HG03135 (cell line): ENCODE data around the gene ZNF629.
A peak's percentile ranks its signal among the peaks of the same experiment; 100 is the strongest.

Source experiments
- ATAC-seq: cut with Tn5 transposase; IDR thresholded peaks from one replicate; pipeline ENCODE4 v1.9.1; 2021; ENCODE audit warnings: mild to moderate bottlenecking, moderate library complexity; ENCODE audit not compliant: unreplicated experiment

Gene ZNF629

DNA sequence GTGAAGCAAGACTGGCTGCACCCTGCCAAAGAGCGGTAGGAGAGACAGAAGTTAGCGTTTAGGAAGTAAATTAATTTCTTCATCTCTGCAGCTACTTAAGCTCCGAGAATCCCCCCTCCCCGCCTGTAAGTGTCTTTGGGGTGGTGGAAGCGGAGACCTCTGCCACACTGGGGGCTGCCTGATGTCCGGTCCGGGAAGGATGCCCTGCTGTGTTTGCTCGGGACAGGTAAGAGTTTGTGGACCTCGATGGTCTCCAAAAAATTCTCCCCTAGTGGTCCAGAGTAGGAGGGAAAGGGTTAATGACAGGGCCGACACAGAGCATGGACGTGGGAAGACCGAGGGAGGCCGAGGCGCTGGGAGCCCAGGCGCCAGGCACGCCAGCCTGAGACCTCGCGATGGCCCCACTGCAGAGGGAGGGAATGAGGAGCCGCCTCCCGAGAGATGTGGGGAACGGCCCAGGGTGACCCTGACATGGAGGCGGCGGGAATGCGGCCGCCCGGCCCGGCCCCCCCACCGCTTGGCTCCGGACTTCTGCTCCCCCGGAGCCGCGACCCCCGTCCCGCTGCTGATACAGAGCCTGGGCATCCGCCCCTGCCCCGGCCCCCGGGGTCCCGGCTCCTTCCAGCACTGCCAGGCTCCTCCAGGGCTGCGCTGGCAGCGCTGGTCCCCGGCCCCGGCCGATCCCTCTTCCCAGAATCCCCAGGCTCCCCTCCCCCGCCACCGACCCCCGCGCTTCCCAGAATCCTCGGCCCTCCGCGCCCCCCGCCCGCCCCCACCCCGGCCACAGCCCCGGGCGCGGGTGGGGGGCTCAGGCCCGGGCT, 680 bp downstream of the ZNF629 start:
- ATAC-seq: no peak

DNA sequence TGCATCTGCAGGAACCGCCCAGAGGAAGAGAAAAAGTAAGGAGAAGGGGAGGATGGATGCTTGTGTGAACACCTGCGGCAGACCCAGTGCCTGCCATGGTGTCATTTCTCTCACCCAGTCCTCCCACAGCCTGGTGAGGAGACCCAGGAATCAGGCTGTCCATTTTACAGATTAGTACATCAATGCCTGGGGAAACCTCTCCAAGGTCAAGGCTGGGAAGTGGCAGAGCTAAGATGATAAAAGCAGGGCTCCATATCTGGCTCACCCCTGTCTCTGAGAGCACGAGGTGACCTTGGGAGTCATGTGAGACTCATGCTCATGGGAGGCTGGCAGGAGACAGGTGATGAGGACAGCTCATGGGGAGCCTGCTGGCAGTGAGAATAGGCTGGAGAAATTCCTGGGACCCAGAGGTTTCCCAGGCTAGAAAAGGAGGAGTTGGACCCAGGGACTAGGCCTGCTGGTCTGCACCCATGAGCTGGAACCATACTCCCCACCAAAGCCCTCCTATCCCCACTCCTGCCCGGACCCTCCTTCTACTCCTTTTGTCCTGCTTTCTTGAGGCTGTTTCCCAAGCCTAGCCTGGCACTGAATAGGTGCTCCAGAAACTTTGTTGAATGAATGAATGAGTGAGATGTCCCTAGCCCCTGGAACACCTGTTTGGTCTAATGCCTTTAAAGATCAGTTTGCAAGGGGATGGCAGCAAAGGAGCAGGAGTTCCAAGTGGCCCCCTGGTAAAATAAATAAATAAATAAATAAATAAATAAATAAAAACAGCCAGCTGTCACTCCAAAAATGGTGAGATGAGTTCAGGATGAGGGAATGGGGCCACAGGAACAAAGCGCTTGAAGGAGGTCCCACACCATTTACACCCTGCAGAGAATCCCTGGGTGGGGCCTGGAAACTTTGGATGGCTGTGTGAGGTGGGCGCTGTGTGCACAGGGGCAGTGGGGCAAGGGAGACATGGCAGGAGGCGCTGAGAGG, 1.6 kb downstream of the ZNF629 start:
- ATAC-seq: no peak

DNA sequence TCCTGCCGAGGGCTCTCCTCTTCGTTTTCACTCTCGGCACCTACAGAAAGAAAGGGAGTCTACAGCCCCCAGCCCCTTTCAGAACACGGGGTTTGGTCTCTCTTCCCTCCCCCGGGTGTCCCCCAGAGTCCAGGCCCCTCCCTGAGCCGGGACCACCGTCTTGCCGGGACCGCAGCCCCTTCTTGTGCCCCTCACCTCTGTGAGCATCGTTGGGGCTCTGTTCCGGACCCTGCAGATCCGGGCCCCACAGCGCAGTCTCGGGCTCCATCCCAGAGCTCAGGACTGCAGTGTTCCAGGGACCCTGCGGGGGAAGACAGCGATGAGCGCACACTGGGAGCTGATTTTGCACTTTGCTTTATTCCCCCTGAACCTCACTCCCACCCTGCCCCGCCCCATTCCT, 2.8 kb downstream of the ZNF629 start:
- ATAC-seq: no peak

DNA sequence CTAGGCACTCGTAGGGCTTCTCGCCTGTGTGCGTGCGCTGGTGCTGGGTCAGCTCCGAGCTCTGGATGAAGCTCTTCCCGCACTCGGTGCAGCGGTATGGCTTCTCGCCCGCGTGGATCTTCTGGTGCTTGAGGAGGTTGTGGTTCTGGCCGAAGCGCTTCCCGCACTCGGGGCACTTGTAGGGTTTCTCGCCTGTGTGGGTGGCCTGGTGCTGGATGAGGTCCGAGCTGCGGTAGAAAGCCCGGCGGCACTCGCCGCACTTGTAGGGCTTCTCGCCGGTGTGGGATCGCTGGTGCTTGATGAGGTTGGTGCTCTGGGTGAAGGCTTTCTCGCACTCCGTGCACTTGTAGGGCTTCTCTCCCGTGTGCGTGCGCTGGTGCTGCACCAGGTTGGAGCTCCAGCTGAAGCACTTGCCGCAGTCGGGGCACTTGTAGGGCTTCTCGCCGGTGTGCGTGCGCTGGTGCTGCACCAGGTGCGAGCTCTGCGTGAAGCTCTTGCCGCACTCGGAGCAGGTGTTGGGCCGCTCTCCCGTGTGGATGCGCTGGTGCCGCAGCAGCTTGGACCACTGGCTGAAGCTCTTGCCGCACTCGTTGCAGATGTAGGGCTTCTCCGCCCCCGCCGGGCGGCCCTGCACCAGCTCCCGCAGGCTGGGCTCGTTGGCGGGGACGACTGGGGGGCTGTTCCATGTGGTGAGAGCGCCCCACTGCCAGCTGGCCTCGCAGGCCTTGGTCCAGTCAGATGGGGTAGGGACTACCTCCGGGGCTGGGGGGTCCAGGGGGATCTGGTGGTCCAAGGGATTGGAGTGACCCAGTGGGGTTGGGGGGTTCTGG, 3.5 kb downstream of the ZNF629 start:
- no peak for ATAC-seq

DNA sequence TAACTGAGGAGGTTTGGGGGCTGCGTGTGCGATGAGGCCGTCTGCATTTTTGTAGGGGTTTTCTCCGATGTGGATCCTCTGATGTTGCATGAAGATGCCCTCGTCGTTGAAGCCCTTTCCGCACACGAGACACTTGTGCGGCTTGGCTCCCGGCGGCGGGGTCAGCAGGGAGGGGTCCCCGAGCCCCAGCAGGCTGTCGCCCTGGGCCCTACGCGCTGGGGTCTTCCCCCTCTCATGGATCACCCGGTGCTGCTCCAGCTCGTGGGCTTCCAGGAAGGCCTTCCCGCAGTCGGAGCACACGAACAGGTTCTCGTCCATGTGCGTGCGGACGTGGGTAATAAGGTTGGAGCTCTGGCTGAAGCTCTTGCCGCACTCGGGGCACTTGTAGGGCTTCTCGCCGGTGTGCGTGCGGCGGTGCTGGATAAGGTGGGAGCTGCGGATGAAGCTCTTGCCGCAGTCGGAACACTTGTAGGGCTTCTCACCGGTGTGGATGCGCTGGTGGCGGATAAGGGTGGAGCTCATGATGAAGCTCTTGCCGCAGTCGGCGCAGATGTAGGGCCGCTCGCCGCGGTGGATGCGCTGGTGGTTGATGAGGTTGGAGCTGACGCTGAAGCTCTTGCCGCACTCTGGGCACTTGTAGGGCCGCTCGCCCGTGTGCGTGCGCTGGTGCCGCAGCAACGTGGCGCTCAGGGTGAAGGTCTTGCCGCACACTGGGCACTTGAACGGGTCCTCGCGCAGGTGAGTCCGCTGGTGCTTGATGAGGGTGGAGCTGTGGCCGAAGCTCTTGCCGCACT, 4.3 kb downstream of the ZNF629 start:
- no peak for ATAC-seq

DNA sequence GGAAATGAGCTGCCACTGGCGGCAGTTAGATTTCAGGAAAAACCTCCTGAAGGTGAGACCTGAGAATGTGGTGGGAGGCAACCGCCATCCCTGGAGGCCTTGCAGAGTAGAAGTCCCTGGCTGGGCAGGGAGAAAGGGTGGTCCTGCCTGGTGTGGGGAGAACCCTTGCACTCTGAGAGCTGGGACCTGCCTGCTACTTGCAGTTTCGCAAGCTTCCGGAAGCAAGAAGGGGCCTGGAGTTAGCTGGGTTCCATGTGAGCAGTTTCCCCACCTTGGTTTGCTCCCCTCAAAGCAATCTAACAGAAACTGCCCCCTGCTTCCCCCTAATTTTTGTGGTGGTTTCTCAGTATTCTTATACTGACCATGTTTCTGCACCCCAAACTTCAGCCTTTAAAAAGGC, 6.5 kb downstream of the ZNF629 start:
- ATAC-seq: no peak

DNA sequence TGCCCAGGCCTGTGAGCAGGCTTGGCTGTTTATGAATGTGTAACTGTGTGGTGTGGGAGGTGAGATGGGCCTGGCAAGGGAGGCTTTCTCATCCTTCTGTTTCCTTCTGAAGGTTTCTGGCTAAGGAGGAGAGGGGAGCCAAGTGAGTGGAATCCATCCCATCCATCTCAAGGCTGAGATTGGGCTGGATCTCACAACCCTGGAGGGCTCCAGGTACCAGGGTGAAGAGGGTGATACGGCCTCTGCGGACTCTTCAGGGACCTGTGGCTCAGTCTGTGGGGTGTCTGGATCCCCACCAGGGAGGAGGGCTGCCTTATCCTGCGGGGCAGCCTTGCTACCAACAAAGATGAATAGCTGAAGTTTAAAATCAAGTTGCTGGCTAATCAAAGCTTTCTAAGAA, 7.0 kb downstream of the ZNF629 start:
- ATAC-seq: no peak

DNA sequence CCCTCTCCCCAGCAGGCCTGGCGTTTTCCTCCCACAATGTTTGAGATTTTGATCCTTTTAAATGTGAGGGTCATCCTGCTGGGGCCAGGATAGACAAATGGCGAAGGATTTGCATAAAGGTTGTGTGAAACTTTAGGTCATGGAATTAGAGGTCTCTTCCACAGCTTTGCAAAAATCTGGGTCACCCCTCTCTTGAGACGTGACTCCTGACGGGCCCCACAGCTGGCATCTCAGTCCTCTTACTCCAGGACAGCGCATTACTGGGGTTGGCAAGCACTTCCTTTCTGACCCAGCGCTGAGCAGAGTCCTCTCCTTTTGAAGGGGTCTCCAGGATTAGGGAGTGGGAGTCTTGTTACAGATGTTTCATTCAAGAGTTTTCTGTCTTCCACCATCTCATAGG, 7.4 kb downstream of the ZNF629 start:
- ATAC-seq: no peak

DNA sequence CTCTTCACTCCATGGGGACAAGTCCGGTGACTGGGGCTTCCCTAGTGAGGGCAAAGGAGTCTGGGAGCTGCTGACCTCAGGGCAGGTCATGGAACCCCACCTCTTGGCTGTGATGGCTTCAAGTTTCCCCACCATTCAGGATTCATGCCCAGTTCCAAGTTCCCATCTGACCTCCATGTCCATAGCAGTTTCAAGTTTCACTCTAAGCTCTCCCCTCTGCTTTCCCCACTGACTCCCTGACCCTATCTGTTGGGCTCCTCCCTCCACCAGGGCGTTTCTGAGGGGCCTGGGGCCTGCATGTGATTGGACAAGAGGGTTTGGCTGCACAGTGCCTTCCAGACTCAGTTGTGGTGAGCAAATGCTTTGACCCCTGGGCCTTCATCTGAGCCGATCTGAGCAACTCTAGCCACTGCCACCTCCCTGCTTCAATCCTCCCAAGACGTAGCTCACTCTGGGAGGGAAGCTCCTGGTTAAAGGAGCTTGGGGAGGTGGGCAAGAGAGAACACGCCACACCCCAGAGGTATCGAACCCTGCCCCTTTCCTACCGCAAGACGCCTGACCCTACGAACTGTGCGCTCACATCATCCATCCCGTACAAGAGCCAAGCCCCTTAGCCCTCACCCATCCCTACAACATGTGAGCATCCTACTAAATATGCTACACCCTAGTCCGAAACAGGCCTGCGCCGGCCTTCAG, 8.3 kb downstream of the ZNF629 start:
- ATAC-seq: no peak

DNA sequence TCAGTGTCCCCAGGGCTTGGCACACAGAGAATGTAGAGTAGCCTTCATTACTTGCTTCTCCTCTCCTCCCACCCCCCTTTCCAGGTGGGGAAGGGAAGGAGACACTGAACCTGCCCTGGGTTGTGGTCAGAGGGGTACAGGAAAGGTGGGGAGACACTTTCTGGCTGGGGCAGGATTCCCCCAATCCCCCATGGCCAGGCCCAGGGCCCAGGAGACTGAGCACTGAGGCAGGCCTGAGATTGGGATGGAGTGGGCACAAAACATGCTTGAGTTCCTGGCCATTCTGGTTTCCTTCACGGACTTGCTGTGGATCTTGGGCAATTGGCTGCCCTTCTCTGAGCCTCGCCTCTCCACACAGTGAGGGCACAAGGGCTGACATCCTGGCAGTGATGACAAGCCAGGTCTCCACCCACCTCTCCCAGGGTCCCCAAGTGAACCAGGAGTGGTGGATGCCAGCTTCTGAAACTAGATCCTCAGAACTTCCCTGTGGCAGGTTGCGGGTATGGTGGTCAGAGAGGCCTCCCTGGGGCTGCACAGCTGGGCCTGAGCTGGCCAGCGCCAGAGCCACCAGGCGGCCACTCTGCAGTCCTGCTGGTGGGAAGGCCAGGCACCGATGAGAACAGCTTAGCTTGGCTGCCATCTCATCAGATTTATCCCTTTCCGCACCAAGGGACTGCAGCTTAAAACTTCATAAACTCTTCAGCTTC, 9.3 kb downstream of the ZNF629 start:
- ATAC-seq: no peak

DNA sequence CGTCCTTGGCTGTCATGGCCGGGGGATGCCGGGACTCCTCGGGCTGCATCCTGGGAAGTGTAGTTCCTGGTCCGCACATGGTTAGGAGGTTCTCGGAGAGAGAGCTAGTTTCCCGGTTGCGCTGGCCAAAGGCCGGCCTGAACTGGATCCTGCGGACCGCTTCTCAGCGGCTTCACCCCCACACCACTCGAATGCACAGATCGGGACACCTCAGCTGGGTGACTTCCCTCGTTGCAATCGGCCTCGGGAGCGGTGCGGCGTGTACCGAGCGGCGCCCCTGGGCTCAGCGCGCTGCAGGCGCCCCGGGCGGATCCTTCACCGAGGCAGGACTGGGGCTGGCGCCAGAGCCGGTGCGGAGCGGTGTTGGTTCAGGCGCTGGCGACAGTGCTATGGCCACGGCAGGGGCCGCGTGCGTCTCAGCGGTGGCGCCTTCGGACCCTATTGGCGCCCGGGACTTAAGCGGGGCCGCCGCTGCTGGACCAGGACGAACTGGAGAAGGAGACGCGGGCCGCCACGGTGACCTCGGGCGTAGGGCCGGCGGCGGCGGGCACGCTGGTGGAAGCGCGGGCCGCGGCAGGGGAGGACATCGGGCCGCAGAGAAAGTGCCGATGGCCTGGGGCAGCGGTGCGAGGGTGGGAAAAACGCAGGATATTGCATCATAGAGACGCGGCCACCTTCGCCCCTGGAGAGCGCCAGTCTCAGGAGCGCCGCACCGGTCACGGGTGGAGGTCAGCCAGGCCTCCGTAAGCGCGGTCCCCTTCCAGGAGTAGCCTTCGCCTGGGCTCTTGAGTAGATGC, 11.4 kb downstream of the ZNF629 start:
- ATAC-seq: peak; percentile 46

DNA sequence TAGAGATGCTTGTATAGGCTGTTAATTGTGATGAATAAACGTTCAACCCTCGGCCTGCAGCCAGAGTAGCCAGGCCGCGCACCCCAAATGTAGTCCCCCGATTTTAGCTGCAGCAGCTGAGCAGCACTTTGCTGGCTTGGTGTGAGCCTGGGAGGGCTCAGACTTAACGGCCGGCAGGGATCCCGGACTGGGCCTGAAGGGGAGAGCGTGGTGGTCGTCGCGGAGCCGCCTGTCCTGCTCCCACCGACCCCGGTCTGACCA, 11.9 kb downstream of the ZNF629 start:
- no peak for ATAC-seq

DNA sequence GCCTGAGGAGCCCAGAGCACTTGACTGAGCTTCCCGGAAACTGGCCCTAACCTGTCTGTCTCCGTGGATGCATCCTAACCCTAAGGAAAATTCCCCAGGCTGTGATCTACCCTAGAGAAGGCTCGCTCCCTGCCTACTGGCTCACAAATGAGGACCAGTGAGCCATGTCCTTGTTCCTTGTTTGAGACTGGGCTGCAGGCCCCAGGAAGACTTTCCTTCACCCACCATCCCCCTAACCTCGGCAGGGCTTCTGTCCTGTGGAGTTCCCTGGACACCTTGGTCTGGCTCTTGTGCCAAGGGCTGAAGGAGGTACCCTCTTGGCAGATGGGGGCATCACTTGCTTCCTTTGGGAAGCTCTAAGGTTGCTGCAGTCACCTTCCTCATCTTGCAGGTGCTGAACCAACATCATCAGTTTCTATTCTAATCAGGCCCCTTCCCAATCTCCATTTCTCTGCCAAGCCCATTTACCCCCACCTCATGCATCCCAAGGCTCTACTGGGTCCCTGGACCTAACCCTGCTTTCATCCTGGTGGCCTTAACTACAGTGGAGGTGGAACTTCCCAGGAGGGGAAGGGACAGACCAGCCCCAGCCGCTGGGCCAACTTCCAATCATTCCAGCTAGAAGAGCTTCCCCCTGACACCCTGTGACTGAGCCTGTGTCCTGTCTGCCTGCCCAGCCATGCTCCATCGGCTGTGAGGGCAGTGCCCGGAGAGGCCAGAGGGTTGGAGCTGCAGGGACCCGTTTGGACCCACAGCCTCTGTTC, 12.5 kb downstream of the ZNF629 start:
- no peak for ATAC-seq

DNA sequence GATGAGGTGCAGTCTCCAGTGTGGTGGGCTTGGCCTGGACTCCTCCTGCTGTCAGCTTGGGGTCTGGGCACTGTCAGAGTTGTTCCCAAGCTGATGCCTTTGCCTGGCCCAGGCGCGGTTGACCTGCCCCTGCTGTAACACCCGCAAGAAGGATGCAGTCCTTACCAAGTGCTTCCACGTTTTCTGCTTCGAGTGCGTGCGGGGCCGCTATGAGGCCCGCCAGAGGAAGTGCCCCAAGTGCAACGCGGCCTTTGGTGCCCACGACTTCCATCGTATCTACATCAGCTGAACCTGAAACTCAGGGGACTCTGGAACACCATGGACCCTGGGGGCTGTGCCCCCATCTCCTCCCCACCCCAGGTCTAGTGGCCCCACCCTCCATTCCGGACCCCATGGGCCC, 13.2 kb downstream of the ZNF629 start:
- no peak for ATAC-seq

DNA sequence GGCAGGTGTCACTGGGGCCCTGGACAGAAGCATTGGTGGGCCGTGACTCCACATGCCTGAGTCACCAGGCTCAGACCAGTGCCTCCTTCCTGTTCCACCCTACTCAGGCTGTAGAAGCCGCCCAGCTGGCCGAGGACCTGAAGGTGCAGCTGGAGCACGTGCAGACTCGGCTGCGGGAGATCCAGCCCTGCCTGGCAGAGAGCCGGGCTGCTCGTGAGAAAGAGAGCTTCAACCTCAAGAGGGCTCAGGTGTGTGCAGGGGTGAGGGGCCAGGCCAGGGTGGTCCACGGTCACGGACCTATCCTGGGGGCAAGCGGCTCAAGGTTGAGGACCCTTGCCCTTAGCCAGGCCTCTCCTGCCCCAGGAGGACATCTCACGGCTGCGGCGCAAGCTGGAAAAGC, 15.3 kb downstream of the ZNF629 start:
- no peak for ATAC-seq

DNA sequence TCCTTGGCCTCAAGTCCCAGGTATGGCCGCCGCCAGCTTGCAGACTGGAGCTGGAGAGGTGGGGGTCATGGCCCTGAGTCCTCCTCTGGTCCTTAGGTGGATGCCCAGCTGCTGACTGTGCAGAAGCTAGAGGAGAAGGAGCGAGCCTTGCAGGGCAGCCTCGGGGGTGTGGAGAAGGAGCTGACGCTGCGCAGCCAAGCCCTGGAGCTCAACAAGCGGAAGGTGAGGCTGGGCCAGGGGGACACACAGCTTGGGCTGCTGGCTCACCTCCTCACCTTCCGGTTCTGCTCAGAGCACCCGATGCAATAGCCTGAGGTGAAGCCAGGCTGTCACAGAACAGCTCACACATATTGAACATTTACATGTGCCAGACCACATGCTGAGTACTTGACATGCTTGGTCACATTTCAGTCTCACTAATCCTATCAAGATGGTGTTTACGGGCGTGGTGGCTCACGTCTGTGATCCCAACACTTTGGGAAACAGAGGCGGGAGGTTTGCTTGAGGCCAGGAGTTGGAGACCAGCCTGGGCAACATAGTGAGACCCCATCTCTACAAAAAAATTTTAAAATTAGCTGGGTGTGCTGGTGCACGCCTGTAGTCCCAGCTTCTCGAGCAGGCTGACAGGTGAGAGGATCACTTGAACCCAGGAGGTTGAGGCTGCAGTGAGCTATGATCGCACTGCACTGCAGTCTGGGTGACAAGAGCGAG, 17.5 kb downstream of the ZNF629 start:
- no peak for ATAC-seq

DNA sequence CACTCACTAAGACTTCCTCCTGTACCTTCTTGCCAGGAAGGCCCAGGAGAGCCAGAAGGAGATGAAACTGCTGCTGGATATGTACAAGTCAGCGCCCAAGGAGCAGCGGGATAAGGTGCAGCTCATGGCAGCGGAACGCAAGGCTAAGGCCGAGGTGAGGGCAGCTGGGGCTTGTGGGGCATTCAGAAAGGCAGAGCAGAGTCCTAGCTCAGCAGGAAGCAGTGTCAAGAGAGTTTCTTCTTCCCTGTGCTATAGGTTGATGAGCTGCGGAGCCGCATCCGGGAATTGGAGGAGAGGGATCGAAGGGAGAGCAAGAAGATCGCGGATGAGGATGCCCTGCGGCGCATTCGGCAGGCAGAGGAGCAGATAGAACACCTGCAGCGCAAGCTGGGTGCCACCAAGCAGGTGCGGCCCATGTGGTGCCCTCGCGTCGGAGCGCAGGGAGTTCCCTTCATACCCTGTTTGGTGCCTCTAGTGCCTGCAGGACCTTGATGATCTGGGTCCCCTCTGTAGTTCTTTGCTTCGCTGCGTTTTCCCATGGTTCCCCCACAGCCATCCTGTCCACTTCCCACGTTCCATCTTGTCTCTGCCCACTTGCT, 18.3 kb downstream of the ZNF629 start:
- no peak for ATAC-seq
